HEK293T (cell line): ENCODE measurements around the gene SLC29A1.

Source experiments
- CTCF ChIA-PET: fragments of 350-600 bp; formaldehyde crosslinking; extraction: SDS; loops from one replicate; lab custom pipeline; 2021; ENCODE audit warnings: antibody characterized with exemption, inconsistent platforms; lab: Yijun Ruan, JAX
- POLR2A ChIA-PET: fragments of 350-600 bp; formaldehyde crosslinking; extraction: SDS; loops from one replicate; lab custom pipeline; 2020; ENCODE audit warnings: antibody characterized with exemption, inconsistent platforms; lab: Yijun Ruan, JAX
- DNase-seq: peaks from one replicate; pipeline ENCODE4 v3.0.0; 2012; ENCODE audit warnings: mixed read lengths; ENCODE audit errors: extremely low spot score
- ARNT ChIP-seq: fragments of 450-650 bp; IDR thresholded peaks from 2 replicates; pipeline ENCODE4 v1.6.1; 2017; ENCODE audit warnings: mild to moderate bottlenecking
- BHLHE40 ChIP-seq: fragments of 450-650 bp; IDR thresholded peaks from 2 replicates; pipeline ENCODE4 v1.6.1; 2016; ENCODE audit warnings: mild to moderate bottlenecking, moderate library complexity, borderline replicate concordance
- CTBP1 ChIP-seq: fragments of 450-650 bp; IDR thresholded peaks from 2 replicates; pipeline ENCODE4 v1.6.1; 2016; ENCODE audit warnings: borderline replicate concordance
- ELF4 ChIP-seq: fragments of 450-650 bp; IDR thresholded peaks from 2 replicates; pipeline ENCODE4 v1.6.1; 2017; ENCODE audit warnings: antibody characterized with exemption
- FOXA1 ChIP-seq: fragments of 450-650 bp; IDR thresholded peaks from 2 replicates; pipeline ENCODE4 v1.6.1; 2016; ENCODE audit warnings: mild to moderate bottlenecking
- FOXK2 ChIP-seq: fragments of 450-650 bp; IDR thresholded peaks from 2 replicates; pipeline ENCODE4 v1.6.1; 2016; ENCODE audit warnings: mild to moderate bottlenecking
- FOXM1 ChIP-seq: fragments of 450-650 bp; IDR thresholded peaks from 2 replicates; pipeline ENCODE4 v1.6.1; 2017; ENCODE audit warnings: mild to moderate bottlenecking, borderline replicate concordance
- HDGF ChIP-seq: fragments of 450-650 bp; IDR thresholded peaks from 2 replicates; pipeline ENCODE4 v1.6.1; 2017; ENCODE audit warnings: antibody characterized with exemption, borderline replicate concordance
- L3MBTL2 ChIP-seq: fragments of 450-650 bp; conservative IDR thresholded peaks from 2 replicates; pipeline ENCODE4 v1.6.1; 2016; ENCODE audit warnings: mild to moderate bottlenecking
- LEF1 ChIP-seq: fragments of 450-650 bp; IDR thresholded peaks from 2 replicates; pipeline ENCODE4 v1.6.1; 2017; ENCODE audit warnings: mild to moderate bottlenecking, borderline replicate concordance
- NFRKB ChIP-seq: fragments of 450-650 bp; IDR thresholded peaks from 2 replicates; pipeline ENCODE4 v1.6.1; 2016; ENCODE audit warnings: mild to moderate bottlenecking, moderate library complexity
- SP1 ChIP-seq: fragments of 450-650 bp; IDR thresholded peaks from 2 replicates; pipeline ENCODE4 v1.6.1; 2017
- SUZ12 ChIP-seq: fragments of 450-650 bp; IDR thresholded peaks from 2 replicates; pipeline ENCODE4 v1.6.1; 2016; ENCODE audit warnings: mild to moderate bottlenecking
- TARDBP ChIP-seq: fragments of 450-650 bp; IDR thresholded peaks from 2 replicates; pipeline ENCODE4 v1.6.1; 2016
- ZNF384 ChIP-seq: fragments of 450-650 bp; IDR thresholded peaks from 2 replicates; pipeline ENCODE4 v1.6.1; 2016
- TF ChIP-seq, protein P1 (sequence below): fragments of 450-650 bp; IDR thresholded peaks from 2 replicates; pipeline ENCODE4 v1.6.1; 2016

Gene SLC29A1

DNA sequence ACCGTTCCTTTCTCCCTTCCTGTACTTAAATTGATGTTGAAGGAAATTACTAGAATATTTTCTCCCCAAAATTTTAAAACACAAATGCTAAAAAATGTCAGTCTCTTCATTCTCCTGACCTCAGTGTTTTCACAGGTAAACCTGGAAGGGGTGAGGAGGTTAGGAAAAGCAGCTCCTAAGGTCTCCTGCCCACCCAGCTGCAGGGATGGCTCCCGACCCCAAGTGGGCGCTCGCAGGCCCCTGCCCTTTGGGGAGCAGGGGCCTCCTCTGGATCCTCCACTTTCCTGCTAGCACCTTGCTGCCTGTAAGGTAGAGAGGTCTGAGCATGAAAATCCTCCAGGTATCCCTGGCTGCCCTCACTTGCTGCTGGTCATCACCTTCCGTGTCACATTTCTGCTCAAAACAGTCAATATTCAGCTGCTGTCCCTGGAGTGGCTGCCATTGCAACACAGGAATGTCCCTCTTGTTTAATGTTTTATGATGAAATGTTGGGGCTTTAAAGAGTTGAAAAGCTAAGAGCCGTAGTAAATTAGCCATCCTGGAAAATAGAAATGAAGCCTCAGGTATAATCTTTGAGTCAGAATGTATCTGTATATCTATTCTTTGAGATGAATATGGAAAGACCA, 12.6 kb downstream of the SLC29A1 start:
- CTCF ChIA-PET, result interaction anchor here (0.7 to 3.2 kb wide), 8 partner anchors 8 to 64 kb away, joined by 3 to 15 read pairs (median 6); partner anchors contain the start of genes HSP90AB1, SLC29A1 and SLC35B2
- POLR2A ChIA-PET, result interaction anchor here (0.7 to 5.6 kb wide), 5 partner anchors 10 to 21 kb away, joined by 3 to 49 read pairs (median 6); partner anchors contain the start of genes HSP90AB1, SLC29A1 and SLC35B2
- TF ChIP-seq ARNT (no peak), HDGF (no peak), ZNF384 (no peak), L3MBTL2 (no peak), FOXM1 (no peak), SUZ12 (no peak), BHLHE40 (no peak), FOXA1 (no peak)
- TF ChIP-seq, protein P1, sequence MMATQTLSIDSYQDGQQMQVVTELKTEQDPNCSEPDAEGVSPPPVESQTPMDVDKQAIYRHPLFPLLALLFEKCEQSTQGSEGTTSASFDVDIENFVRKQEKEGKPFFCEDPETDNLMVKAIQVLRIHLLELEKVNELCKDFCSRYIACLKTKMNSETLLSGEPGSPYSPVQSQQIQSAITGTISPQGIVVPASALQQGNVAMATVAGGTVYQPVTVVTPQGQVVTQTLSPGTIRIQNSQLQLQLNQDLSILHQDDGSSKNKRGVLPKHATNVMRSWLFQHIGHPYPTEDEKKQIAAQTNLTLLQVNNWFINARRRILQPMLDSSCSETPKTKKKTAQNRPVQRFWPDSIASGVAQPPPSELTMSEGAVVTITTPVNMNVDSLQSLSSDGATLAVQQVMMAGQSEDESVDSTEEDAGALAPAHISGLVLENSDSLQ, result no peak

DNA sequence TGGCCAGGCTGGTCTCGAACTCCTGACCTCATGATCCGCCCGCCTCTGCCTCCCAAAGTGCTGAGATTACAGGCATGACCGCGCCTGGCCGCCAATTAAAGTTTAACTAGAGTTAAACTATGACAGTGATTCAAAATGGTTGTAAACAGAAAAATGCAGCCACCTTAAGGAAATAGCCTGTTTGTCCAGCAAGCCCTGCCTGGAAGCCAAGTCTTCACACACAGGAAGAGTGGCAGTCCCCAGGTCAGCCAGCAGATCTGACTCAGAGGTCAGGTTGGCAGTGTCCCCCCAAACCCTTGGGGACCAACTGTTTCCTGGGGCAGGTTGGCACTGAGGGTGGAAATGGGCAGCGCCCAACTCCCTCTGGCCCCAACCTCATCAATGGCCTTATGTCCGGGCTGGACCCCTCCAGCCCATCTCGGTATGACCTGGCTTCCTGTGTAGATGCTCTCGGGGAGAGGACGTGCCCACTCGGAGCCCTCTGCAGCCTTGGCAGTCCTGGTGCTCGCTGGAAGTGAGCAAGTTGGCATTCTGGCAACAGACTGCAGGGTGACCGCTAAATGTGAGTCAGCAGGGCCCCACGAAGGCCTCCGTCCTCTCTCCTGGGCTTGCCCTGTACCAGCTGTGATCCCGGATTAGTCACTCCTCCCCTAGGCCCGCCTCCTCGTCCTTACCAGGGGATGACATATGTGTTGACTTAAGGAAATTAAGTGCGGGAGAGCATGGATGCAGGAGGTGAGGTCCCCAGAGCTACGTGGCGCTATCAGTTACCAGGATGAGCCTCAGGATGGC, 13.8 kb downstream of the SLC29A1 start:
- POLR2A ChIA-PET, result interaction anchor here (0.6 to 5.6 kb wide), 8 partner anchors 10 to 68 kb away, joined by 4 to 49 read pairs (median 4); partner anchors contain the start of genes HSP90AB1, SLC29A1 and SLC35B2
- CTCF ChIA-PET, result interaction anchor here (0.7 to 1.7 kb wide), 10 partner anchors 9 to 203 kb away, joined by 3 to 11 read pairs (median 6); partner anchors contain the start of genes HSP90AB1, SLC29A1 and SLC35B2
- peak; percentile 67 for DNase-seq
- TF ChIP-seq ELF4 (no peak), ZNF384 (no peak), FOXK2 (no peak), BHLHE40 (no peak), TARDBP (no peak), CTBP1 (no peak), FOXM1 (no peak), FOXA1 (no peak), HDGF (no peak), SUZ12 (no peak), L3MBTL2 (no peak), ARNT (no peak), NFRKB (no peak), LEF1 (no peak), SP1 (no peak)
- TF ChIP-seq, protein P1, result no peak

More for the DNA sequence above, 12.6 kb downstream of the SLC29A1 start:
- DNase-seq, result no peak

DNA sequence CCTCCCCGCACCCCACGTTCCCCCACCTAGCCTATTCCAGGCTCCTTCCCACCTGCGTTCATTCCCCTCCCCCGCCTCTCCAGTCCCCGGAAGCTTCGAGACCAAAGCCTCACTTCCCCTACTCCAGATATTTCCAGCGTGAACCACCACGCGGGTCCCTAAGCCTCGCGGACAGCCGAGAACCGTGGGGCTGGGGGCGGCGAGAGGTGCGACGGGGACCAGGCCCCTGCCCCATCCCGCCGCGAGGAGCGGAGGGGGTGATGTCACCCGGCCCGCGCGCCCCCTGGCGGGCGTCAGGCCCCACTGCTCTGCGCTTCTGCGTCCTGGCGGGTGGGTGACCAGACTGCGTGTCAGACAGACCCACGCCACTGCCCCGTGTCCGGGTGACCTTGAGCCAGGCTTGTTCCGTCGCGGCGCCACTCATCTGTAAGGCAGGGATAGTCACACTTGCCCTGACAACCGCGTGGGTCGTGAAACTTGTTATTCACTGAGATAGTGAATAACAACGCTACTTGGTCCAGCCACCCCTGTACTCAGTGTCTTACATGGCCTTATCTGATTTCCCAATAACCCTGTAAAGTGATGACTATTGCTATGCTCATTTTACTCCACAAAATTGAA, 14.5 kb downstream of the SLC29A1 start:
- CTCF ChIA-PET, result interaction anchor here (0.8 to 1.6 kb wide), 6 partner anchors 9 to 202 kb away, joined by 3 to 11 read pairs (median 4); partner anchors contain the start of genes HSP90AB1, SLC29A1 and SLC35B2
- DNase-seq, result peak; percentile 86
- peak; percentile 73 for TF ChIP-seq L3MBTL2
- TF ChIP-seq ZNF384, result no peak
- no peak for TF ChIP-seq SUZ12
- no peak for TF ChIP-seq HDGF
- TF ChIP-seq LEF1, result no peak
- TF ChIP-seq TARDBP, result peak; percentile 63; the same call in 1 of the 2 replicates
- no peak for TF ChIP-seq FOXK2
- no peak for TF ChIP-seq ELF4
- TF ChIP-seq FOXM1, result no peak
- no peak for TF ChIP-seq BHLHE40
- TF ChIP-seq, protein P1, result no peak
- no peak for TF ChIP-seq FOXA1
- TF ChIP-seq SP1, result no peak
- TF ChIP-seq CTBP1, result no peak
- TF ChIP-seq ARNT, result 0 out of 2 replicates have a peak, but pooled peaks have one; percentile 5
- no peak for TF ChIP-seq NFRKB
- POLR2A ChIA-PET, result interaction anchor here (0.6 to 5.6 kb wide), 7 partner anchors 9 to 68 kb away, joined by 4 to 49 read pairs (median 4); partner anchors contain the start of genes HSP90AB1, SLC29A1 and SLC35B2

DNA sequence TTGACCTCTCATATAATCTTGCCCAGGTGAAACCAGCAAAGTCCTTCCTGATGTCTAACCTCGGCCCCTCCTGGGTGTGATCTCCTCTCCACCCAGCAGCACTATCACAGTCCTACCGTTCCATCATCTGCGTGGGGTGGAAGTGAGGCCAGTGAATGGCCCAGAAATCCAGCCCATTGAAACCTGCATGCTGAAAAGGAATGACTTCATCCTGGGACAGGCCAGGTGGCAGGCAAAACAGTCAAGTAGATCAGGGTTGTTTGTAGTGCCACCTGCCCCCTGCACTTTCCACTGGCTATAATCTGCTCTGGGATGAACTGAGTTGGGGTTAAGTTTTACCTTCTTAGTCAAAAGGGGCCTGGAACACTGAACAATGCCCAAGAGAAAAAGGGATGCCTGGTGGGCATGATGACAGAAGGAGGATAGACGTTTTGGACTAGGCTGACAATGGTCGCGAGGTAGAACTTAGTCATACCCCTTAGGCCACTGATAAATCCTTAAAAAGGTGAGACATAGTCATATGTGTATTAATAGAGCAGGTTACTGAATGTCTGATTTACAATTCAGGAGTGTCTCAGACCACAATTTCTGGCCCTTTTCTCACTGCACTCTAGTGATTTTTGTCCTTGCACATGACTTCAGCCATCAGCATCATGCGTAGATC, 15.4 kb downstream of the SLC29A1 start:
- no peak for TF ChIP-seq HDGF
- TF ChIP-seq ZNF384, result no peak
- no peak for TF ChIP-seq ARNT
- TF ChIP-seq SP1, result no peak
- no peak for TF ChIP-seq FOXK2
- TF ChIP-seq LEF1, result no peak
- TF ChIP-seq NFRKB, result no peak
- no peak for TF ChIP-seq CTBP1
- ChIA-PET CTCF (no interaction called here), POLR2A (interaction anchor here (5.6 kb wide), 1 partner anchor 8 kb away, joined by 49 read pairs; the partner anchor contains the start of gene HSP90AB1)
- DNase-seq, result no peak
